Measurements from ENCODE around the gene POPDC3.

- TF ChIP-seq CTCF (IDR thresholded peaks at IDR 0.05) (no peak), REST (IDR thresholded peaks at IDR 0.05; ENCODE audit: insufficient read depth in 1 of 2, low read depth in 2 of 2, low read length in 1 of 2) (no peak), SIN3A (IDR thresholded peaks at IDR 0.05; ENCODE audit: borderline replicate concordance, insufficient read depth, low read depth, low read length) (no peak)
These were observed 16.3 kb upstream of the POPDC3 start for GRCh38 chr6:105196076-105196475.

All from Panc1 (cell line).